Calu3 (cell line): ENCODE measurements around the gene GIT1. TPM values are rescaled to one million over a fixed set of nuclear protein-coding genes. Genes with fewer than 3 reads are reported as not detected.

Experiments
- BruUV-seq: library from RNA; stranded (reverse); fragments of 400-500 nt; replicated peaks from 2 replicates; lab custom pipeline; 2021; lab: Mats Ljungman, UMichigan
- CTCF ChIA-PET: fragments of 300-600 bp; sonication (Branson Sonifier 250); formaldehyde crosslinking; loops from one replicate; lab custom pipeline; 2022; ENCODE audit warnings: antibody characterized with exemption; lab: Charles Lee
- DNase-seq: peaks from one replicate; pipeline ENCODE4 v3.0.0; 2022
- H3K27ac Mint-ChIP-seq: one replicate; pipeline ENCODE4 v1.8.0; 2022; ENCODE audit warnings: mixed read lengths; ENCODE audit not compliant: unreplicated experiment
- H3K27me3 Mint-ChIP-seq: one replicate; pipeline ENCODE4 v1.8.0; 2022; ENCODE audit warnings: mixed read lengths; ENCODE audit not compliant: unreplicated experiment
- H3K36me3 Mint-ChIP-seq: one replicate; pipeline ENCODE4 v1.8.0; 2022; ENCODE audit warnings: mild to moderate bottlenecking, moderate library complexity, mixed read lengths; ENCODE audit not compliant: insufficient read depth, unreplicated experiment
- H3K4me1 Mint-ChIP-seq: one replicate; pipeline ENCODE4 v1.8.0; 2022; ENCODE audit warnings: mild to moderate bottlenecking, low read depth, mixed read lengths; ENCODE audit not compliant: unreplicated experiment
- H3K4me3 Mint-ChIP-seq: one replicate; pipeline ENCODE4 v1.8.0; 2022; ENCODE audit warnings: mild to moderate bottlenecking, low read depth, moderate library complexity, mixed read lengths; ENCODE audit not compliant: unreplicated experiment
- H3K9me3 Mint-ChIP-seq: one replicate; pipeline ENCODE4 v1.8.0; 2022; ENCODE audit warnings: low read depth, mixed read lengths; ENCODE audit not compliant: unreplicated experiment
- intact Hi-C: fragments of 100-400 bp; cut with micrococcal nuclease; formaldehyde crosslinking; loops from one replicate; pipeline ENCODE4 v1.10.0; 2022; ENCODE audit not compliant: unreplicated experiment
- total RNA-seq: library from RNA; stranded (reverse); gene quantifications from 2 replicates; pipeline ENCODE4 v1.2.3, GENCODE V29; 2022
- TF ChIP-seq, protein P1 (sequence below): fragments of 200-600 bp; IDR thresholded peaks from one replicate; pipeline ENCODE4 v1.8.0; 2022; ENCODE audit warnings: antibody characterized with exemption; ENCODE audit not compliant: unreplicated experiment

Gene GIT1
- total RNA-seq, 1 experiment from 2014 or later = 47.7 TPM

DNA sequence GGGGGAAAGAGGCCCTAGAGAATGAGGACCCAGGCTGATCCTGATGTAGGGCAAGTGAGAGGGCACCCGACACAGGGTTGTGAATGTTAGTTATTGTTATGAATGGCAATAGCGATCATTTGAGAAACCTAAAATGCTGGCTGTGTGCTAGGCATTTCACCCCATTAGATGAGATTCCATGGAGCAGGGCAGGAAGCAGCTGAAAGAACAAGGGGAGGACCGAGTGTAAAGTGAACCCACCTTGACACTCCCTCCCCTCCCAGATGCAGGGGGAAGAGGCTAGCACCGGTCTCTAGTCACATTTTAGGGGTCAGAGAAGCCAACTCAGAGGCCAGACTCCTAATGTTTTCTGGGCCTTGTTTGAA is 33.8 kb upstream of the GIT1 start:
- H3K4me3 Mint-ChIP-seq = peak overlapping the region; percentile 69
- intact Hi-C loops = no loop called here
- H3K27me3 Mint-ChIP-seq = peaks cover 13% of the 10 kb centered on the region
- peaks cover 9% of the 10 kb centered on the region for H3K36me3 Mint-ChIP-seq
- TF ChIP-seq, protein P1, sequence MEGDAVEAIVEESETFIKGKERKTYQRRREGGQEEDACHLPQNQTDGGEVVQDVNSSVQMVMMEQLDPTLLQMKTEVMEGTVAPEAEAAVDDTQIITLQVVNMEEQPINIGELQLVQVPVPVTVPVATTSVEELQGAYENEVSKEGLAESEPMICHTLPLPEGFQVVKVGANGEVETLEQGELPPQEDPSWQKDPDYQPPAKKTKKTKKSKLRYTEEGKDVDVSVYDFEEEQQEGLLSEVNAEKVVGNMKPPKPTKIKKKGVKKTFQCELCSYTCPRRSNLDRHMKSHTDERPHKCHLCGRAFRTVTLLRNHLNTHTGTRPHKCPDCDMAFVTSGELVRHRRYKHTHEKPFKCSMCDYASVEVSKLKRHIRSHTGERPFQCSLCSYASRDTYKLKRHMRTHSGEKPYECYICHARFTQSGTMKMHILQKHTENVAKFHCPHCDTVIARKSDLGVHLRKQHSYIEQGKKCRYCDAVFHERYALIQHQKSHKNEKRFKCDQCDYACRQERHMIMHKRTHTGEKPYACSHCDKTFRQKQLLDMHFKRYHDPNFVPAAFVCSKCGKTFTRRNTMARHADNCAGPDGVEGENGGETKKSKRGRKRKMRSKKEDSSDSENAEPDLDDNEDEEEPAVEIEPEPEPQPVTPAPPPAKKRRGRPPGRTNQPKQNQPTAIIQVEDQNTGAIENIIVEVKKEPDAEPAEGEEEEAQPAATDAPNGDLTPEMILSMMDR = no peak
- CTCF ChIA-PET = no interaction called here
- no peaks in the 10 kb centered on the region for H3K9me3 Mint-ChIP-seq
- no peak for DNase-seq
- H3K27ac Mint-ChIP-seq = no peak overlapping the region
- BruUV-seq = no TSS peak
- no peaks in the 10 kb centered on the region for H3K4me1 Mint-ChIP-seq

DNA sequence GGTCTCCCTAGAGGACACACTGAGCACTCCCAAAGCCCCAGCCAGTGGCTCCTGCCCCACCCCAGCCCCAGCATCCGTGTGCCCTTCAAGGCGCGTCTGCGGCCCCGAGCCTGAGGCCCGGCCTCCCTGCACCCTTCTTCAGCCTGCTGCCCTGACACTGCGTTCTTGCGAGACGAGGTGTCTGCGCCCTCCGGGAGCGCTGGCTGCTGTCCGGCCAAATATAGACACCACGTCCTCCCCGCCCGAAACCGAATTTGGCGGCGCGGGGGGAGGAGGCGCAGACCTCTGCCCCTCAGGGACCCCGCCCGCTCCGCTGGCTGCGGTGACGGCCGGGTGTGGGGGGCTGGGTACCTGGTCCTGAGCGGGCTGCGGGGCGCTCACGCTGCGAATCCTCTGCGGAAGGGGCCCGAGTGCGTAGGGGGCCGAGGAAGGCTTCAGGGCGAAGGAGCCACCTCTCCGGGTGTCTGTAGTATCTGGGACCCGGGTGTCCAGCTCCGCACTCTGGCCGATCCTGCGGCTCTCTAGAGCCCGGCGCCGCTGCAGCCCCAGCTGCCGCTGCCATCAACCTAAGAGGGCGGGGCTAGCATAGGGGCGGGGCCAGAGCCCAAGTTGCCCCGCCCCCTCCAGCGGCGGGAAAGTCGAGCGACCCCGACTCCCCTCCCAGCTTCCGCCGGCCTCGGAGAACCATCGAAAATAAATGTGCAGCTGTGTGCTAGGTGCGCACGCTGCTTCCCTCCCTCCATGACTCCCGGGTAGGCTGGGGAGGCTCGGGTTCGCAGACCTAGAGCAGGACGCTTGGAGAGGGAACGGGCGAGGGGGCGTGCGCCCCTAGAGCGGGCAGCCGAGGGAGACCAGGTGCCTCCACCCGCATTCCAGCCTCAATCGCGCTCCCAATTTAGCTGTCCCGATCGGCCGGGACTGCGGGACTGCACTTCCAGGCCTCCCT is 33.2 kb upstream of the GIT1 start, which contains the start of gene CORO6:
Gene CORO6 (minus strand): TSS at position 576 of the 946 bp plus-strand sequence. CDS start 1,491 bp downstream, outside the sequence.
- peak; percentile 54 for DNase-seq
- H3K27me3 Mint-ChIP-seq = peaks cover 13% of the 10 kb centered on the region
- H3K36me3 Mint-ChIP-seq = peaks cover 9% of the 10 kb centered on the region
- no TSS peak for BruUV-seq
- intact Hi-C loops = no loop called here
- H3K9me3 Mint-ChIP-seq = no peaks in the 10 kb centered on the region
- TF ChIP-seq, protein P1 = no peak
- peak within 1 kb of the TSS; percentile 69 for H3K4me3 Mint-ChIP-seq
- CTCF ChIA-PET = no interaction called here
- H3K27ac Mint-ChIP-seq = no peak within 1 kb of the TSS
- no peaks in the 10 kb centered on the region for H3K4me1 Mint-ChIP-seq

DNA sequence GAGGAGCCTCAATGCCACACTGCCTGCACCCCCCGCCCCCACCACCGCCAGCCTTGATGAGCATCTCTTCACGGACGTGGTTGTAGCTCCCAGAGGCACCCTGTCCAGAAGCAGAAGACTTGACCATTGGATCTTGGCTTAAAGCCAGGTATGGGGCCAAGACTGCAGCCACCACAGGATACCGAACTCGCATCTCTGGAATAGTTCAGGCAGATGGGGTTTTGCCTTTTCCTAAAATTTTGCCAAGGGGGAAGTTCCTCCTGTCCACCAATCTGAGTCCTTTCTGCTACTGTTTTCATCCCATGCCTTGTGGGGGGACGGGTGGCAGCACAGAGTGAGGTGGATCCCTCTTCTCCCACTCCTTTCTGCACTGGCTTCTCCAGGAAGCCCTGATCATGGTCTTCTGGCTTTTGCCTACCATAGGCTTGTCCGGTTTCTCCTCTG is 32.3 kb upstream of the GIT1 start:
- Mint-ChIP-seq H3K36me3 (peaks cover 9% of the 10 kb centered on the region), H3K27me3 (peaks cover 19% of the 10 kb centered on the region), H3K9me3 (no peaks in the 10 kb centered on the region), H3K27ac (no peak overlapping the region), H3K4me3 (peak overlapping the region; percentile 69), H3K4me1 (no peaks in the 10 kb centered on the region)
- intact Hi-C loops = no loop called here
- no peak for DNase-seq
- CTCF ChIA-PET = no interaction called here
- TF ChIP-seq, protein P1 = no peak
- BruUV-seq = no TSS peak

DNA sequence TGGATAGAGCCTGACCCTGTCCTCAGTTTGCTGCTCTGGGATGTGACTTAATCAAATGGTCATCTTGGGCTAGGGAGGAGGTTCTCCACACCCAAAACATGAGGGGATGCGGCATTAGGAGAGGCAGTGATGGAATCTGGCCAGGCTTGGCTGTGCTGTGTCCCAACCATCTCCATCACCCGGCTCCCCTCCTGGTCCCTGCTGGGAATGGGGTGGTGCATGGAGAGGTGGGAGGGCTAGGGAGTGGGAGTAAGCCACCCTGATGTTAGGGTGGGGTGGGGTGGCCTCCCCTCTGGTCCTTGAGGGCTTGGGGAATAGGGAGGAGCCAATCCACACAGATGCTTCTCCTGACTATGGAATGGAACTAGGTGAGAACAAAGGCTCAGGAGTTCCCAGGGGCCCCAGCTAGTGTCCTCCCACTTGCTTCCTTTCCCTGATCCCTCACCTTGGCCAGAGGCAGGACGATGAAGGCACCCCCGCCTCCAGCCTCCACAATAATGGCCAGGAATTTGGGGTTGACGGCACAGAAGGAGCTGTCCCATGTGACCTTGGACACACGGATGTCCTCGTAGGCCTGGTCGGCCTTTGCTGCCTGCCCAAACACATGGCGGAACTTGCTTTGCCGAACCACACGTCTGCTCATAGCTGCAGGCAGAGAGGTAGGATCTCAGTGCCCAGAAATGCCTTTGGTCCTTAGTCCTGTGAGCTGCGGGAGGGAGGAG is 31.5 kb upstream of the GIT1 start:
- CTCF ChIA-PET = interaction anchor here (0.6 kb wide), 1 partner anchor 271 kb away, joined by 3 read pairs; no protein-coding TSS in a partner anchor
- no peak for DNase-seq
- Mint-ChIP-seq H3K27me3 (peaks cover 28% of the 10 kb centered on the region), H3K4me3 (no peak overlapping the region), H3K9me3 (no peaks in the 10 kb centered on the region), H3K4me1 (peaks cover 1% of the 10 kb centered on the region), H3K36me3 (peaks cover 9% of the 10 kb centered on the region), H3K27ac (no peak overlapping the region)
- TF ChIP-seq, protein P1 = no peak
- intact Hi-C loops = no loop called here
- no TSS peak for BruUV-seq
